DOHH2 (cell line): Measurements from ENCODE around the gene HEMGN.

Experiments used
- EZH2phosphoT487 ChIP-seq: fragments of 200-600 bp; sonication (generic); IDR thresholded peaks from 2 replicates; pipeline ENCODE4 v1.6.1; 2017; ENCODE audit warnings: borderline replicate concordance, mild to moderate bottlenecking, antibody characterized with exemption, low read length, moderate library complexity, mixed read lengths
- TF ChIP-seq, protein P1 (sequence below): fragments of 200-600 bp; sonication (generic); IDR thresholded peaks from one replicate; pipeline ENCODE4 v1.5.1; 2014; ENCODE audit warnings: antibody characterized with exemption, mild to moderate bottlenecking, low read depth, low read length; ENCODE audit not compliant: poor library complexity, severe bottlenecking

DNA sequence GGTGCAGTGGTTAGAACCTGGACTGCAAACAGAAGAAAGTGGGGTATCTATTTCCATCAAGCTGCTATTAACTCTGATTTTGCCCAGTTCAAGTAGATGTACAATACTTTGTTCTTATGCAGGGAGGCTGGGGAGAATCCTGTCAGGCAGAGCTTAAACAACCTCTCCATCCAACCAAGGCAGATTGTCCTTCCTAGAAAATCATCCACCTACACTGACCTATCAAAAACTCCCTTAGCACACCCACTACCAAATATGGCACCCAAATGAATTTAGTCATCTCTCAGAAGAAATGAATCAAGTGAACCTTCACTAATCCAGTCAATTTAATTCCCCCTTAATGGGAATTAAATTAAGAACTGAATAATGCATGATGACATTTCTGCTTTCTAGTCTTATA, 18.4 kb upstream of the HEMGN start:
- TF ChIP-seq, protein P1, sequence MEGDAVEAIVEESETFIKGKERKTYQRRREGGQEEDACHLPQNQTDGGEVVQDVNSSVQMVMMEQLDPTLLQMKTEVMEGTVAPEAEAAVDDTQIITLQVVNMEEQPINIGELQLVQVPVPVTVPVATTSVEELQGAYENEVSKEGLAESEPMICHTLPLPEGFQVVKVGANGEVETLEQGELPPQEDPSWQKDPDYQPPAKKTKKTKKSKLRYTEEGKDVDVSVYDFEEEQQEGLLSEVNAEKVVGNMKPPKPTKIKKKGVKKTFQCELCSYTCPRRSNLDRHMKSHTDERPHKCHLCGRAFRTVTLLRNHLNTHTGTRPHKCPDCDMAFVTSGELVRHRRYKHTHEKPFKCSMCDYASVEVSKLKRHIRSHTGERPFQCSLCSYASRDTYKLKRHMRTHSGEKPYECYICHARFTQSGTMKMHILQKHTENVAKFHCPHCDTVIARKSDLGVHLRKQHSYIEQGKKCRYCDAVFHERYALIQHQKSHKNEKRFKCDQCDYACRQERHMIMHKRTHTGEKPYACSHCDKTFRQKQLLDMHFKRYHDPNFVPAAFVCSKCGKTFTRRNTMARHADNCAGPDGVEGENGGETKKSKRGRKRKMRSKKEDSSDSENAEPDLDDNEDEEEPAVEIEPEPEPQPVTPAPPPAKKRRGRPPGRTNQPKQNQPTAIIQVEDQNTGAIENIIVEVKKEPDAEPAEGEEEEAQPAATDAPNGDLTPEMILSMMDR: no peak
- no peak for TF ChIP-seq EZH2phosphoT487
